Spleen (tissue), 13 donors: ENCODE results near the gene KMT2A. TPM values are rescaled to one million over a fixed set of nuclear protein-coding genes. Genes with fewer than 3 reads are reported as not detected.

ENCODE experiments used
- DNase-seq: peaks from one replicate; pipeline ENCODE4 v3.0.0-alpha.2; 2020
- H3K27ac ChIP-seq, 8 donors: fragments of 200-600 bp; sonication (generic) in 7 of 8; 1 replicate in 4 of 8; 2 replicates in 4 of 8; pipeline versions ENCODE4 v1.5.0 to v1.8.0; 2016 to 2021; ENCODE audit warnings: inconsistent platforms in 4 of 8, mild to moderate bottlenecking in 4 of 8, moderate library complexity in 1 of 8
- H3K27me3 ChIP-seq, 7 donors: fragments of 200-600 bp; sonication (generic) in 6 of 7; replicated peaks in 1 of 7; 1 replicate in 4 of 7; 2 replicates in 3 of 7; pipeline versions ENCODE4 v1.5.0 to v1.8.0; 2016 to 2021; ENCODE audit warnings: inconsistent platforms in 3 of 7, mild to moderate bottlenecking in 1 of 7
- H3K36me3 ChIP-seq, 6 donors: fragments of 200-600 bp; sonication (generic) in 5 of 6; 1 replicate in 4 of 6; 2 replicates in 2 of 6; pipeline versions ENCODE4 v1.5.0 to v1.8.0; 2016 to 2021; ENCODE audit warnings: inconsistent platforms in 2 of 6
- H3K4me1 ChIP-seq, 6 donors: fragments of 200-600 bp; sonication (generic) in 5 of 6; 1 replicate in 3 of 6; 2 replicates in 3 of 6; pipeline versions ENCODE4 v1.5.0 to v1.8.0; 2016 to 2021; ENCODE audit warnings: inconsistent platforms in 3 of 6
- H3K4me3 ChIP-seq, 8 donors: fragments of 200-600 bp; sonication (generic) in 7 of 8; 1 replicate in 4 of 8; 2 replicates in 4 of 8; pipeline versions ENCODE4 v1.5.0 to v1.8.0; 2016 to 2021; ENCODE audit warnings: inconsistent platforms in 4 of 8, mild to moderate bottlenecking in 4 of 8, moderate library complexity in 2 of 8
- H3K9me3 ChIP-seq, 8 donors: fragments of 200-600 bp; sonication (generic) in 7 of 8; 1 replicate in 4 of 8; 2 replicates in 4 of 8; pipeline versions ENCODE4 v1.5.0 to v1.8.0; 2016 to 2021; ENCODE audit warnings: inconsistent platforms in 4 of 8
- CTCF ChIP-seq, 11 experiments: fragments of 200-600 bp in 7 of 11; fragments of 450-650 bp in 4 of 11; sonication (generic) in 4 of 11; IDR thresholded peaks in 8 of 11; conservative IDR thresholded peaks in 3 of 11; 1 replicate in 7 of 11; 2 replicates in 4 of 11; pipeline versions ENCODE4 v1.4.0 to v1.8.0; 2016 to 2021; ENCODE audit warnings: antibody characterized with exemption in 11 of 11, inconsistent platforms in 4 of 11, mild to moderate bottlenecking in 1 of 11
- POLR2A ChIP-seq, 3 donors: fragments of 450-650 bp; IDR thresholded peaks; one replicate each; pipeline ENCODE4 v1.5.1; 2017; ENCODE audit warnings: antibody characterized with exemption in 3 of 3, mild to moderate bottlenecking in 1 of 3
- POLR2AphosphoS5 ChIP-seq, 3 donors: sonication (generic); formaldehyde crosslinking; IDR thresholded peaks; one replicate each; pipeline ENCODE4 v1.5.1; 2017; ENCODE audit warnings: antibody characterized with exemption in 3 of 3
- WGBS, 5 donors: extraction: QIAGEN DNeasy Blood & Tissue Kit in 3 of 5; methylation state at CpG; one replicate each; pipeline versions ENCODE4 v1.1.5 to v1.1.7; 2013 to 2018; 5-methylcytosine and 5-hydroxymethylcytosine counted together
- intact Hi-C: fragments of 100-400 bp; cut with DNase I; formaldehyde crosslinking; loops from one replicate; pipeline ENCODE4 v1.15.0; 2023; ENCODE audit warnings: low total_unique reads
- long read RNA-seq, 2 donors: transcript quantifications; one replicate each; lab custom pipeline, GENCODE V29; 2026
- polyA plus RNA-seq, 3 donors: library from polyadenylated mRNA; stranded (reverse); fragments of 200-250 nt; gene quantifications; one replicate each; pipeline ENCODE4 v1.2.1, GENCODE V29; 2013
- total RNA-seq, 7 donors: library from RNA; depleted of rRNA in 3 of 7; stranded (reverse); fragments of >200 nt in 3 of 7; fragmentation: NEBNext Ultra II Directional in 4 of 7; extraction: Animal tissue kit (Norgen Biotek cat#: 25700) in 4 of 7; gene quantifications; one replicate each; pipeline versions ENCODE4 v1.1.0 to v1.2.1, GENCODE V29; 2016 to 2021
- donor health status: healthy with polysubstance abuse.
- donor health status: DM: no; HTN: no; CAD: no; lungs with moderate emphysema.
- donor health status: DM: no; HTN: no; CAD: no.
- donor health status: Bipolar disorder and iron deficiency.
- donor health status: healthy.
- donor health status: DM: no; HTN: no; CAD: no.
- donor health status: DM: yes; HTN: yes; CAD: no.

KMT2A gene
- total RNA-seq (100 to 1,000 TPM in 6 of 7 donors, 10 to 100 TPM in 1; 97.4 to 134 (median 105) TPM), polyA plus RNA-seq (10 to 100 TPM in 1 of 3 donors, 1 to 10 TPM in 2; 5.9 to 11.9 (median 7.9) TPM)
- long read RNA-seq, donor 1, partial matches to known transcripts, result 6 of 12 reads
- long read RNA-seq, donor 1, other reads (novel, unspliced or antisense), result 0 of 12 reads
- long read RNA-seq, donor 2, result 0 reads

GRCh38 chr11:118435893-118436624, at the start of gene KMT2A:
Gene KMT2A (plus strand): TSS chr11:118436492. CDS start chr11:118436513, 21 bp downstream.
- TF ChIP-seq POLR2AphosphoS5 (IDR thresholded peaks at IDR 0.05) (peak; percentile 71 to 75 (median 71)), POLR2A (IDR thresholded peaks at IDR 0.05) (peak in 1 of 3 donors; percentile 95), CTCF (IDR thresholded peaks at IDR 0.05 in 8 of 11, conservative IDR thresholded peaks at IDR 0.05 in 3 of 11) (peak in 6 of 11 experiments; percentile 10 to 70 (median 26))
- no peaks in the 10 kb centered on the region for H3K9me3 ChIP-seq
- intact Hi-C loops, result no loop called here
- peak within 1 kb of the TSS; percentile 88 to 96 (median 93) for H3K27ac ChIP-seq
- peak; percentile 96 for DNase-seq
- 1 to 2% (median 1%) methylated on average over 30 to 83 of the region's 83 CpGs for WGBS, 5 donors
- H3K4me1 ChIP-seq, result peaks cover 24 to 63% (median 47%) of the 10 kb centered on the region in 6 donors
- peak within 1 kb of the TSS; percentile 62 to 98 (median 94) for H3K4me3 ChIP-seq
- no peaks in the 10 kb centered on the region for H3K36me3 ChIP-seq
- peaks cover 0 to 3% (median 0%) of the 10 kb centered on the region in 7 donors for H3K27me3 ChIP-seq

- Histone ChIP-seq H3K4me3 (no peak overlapping the region), H3K36me3 (peaks cover 0 to 76% (median 63%) of the 10 kb centered on the region in 6 donors), H3K27me3 (no peaks in the 10 kb centered on the region), H3K27ac (peak overlapping the region in 5 of 8 donors; percentile 31 to 65 (median 47)), H3K4me1 (peaks cover 5 to 36% (median 19%) of the 10 kb centered on the region in 6 donors), H3K9me3 (no peaks in the 10 kb centered on the region)
- 80 to 91% (median 88%) methylated on average over 6 of the region's 6 CpGs for WGBS, 5 donors
- intact Hi-C loops, result no loop called here
- DNase-seq, result no peak
- no peak for TF ChIP-seq POLR2A (IDR thresholded peaks at IDR 0.05)
- no peak for TF ChIP-seq CTCF (IDR thresholded peaks at IDR 0.05 in 8 of 11, conservative IDR thresholded peaks at IDR 0.05 in 3 of 11)
- TF ChIP-seq POLR2AphosphoS5 (IDR thresholded peaks at IDR 0.05), result no peak
These were observed 40.2 kb upstream of the KMT2A start for GRCh38 chr11:118396097-118396501.

- no peak for DNase-seq
- TF ChIP-seq POLR2AphosphoS5 (IDR thresholded peaks at IDR 0.05) (no peak), CTCF (IDR thresholded peaks at IDR 0.05 in 8 of 11, conservative IDR thresholded peaks at IDR 0.05 in 3 of 11) (no peak), POLR2A (IDR thresholded peaks at IDR 0.05) (no peak)
- no peak overlapping the region for H3K4me3 ChIP-seq
- peaks cover 8 to 44% (median 24%) of the 10 kb centered on the region in 6 donors for H3K4me1 ChIP-seq
- intact Hi-C loops, result no loop called here
- no peaks in the 10 kb centered on the region for H3K27me3 ChIP-seq
- peaks cover 0 to 62% (median 50%) of the 10 kb centered on the region in 6 donors for H3K36me3 ChIP-seq
- H3K9me3 ChIP-seq, result no peaks in the 10 kb centered on the region
- peak overlapping the region in 4 of 8 donors; percentile 10 to 93 (median 91) for H3K27ac ChIP-seq
These were observed 38.8 kb upstream of the KMT2A start for GRCh38 chr11:118397448-118397847.
